GM21717 (cell line): Measurements from ENCODE around the gene CCDC60.

Source experiments
- ATAC-seq: cut with Tn5 transposase; IDR thresholded peaks from one replicate; pipeline ENCODE4 v1.9.1; 2021; ENCODE audit warnings: mild to moderate bottlenecking, moderate library complexity; ENCODE audit not compliant: unreplicated experiment

Gene CCDC60

GRCh38 chr12:119440803-119441360 is 106.4 kb downstream of the CCDC60 start:
- ATAC-seq: no peak

DNA sequence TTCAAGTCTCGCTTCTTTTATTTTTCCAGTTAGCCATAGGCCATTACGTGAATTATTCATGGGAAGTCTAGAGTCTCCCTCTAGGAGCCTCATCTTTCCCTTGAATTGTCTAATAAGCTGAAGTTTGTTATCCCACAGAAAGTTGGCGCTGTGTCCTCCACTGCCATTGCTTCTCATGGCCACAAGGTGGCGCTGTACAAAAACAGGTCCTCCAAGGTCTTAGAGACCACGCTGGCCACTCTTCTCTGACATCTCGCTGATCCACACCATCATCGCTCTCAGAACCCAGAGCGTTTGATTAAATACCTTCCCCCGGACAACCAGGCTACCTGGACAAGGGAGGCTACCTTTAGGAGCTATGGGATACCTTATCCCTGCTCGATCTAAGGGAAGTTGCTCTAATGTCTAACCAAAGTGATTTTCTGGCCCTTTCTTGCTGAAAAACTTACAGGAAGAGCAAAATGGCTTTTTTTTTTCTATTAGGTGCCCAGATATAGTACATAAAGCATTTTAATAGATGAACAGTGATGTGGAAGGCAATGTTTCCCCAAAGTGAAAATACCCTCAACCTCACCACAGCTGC is 110.0 kb downstream of the CCDC60 start:
- no peak for ATAC-seq

- ATAC-seq: no peak
Measured at GRCh38 chr12:119446459-119446858, 111.9 kb downstream of the CCDC60 start.

- no peak for ATAC-seq
Measured at GRCh38 chr12:119447126-119447525, 112.6 kb downstream of the CCDC60 start.

GRCh38 chr12:119447618-119448017 is 113.1 kb downstream of the CCDC60 start:
- no peak for ATAC-seq

GRCh38 chr12:119448611-119449131 is 114.1 kb downstream of the CCDC60 start:
- ATAC-seq: no peak

DNA sequence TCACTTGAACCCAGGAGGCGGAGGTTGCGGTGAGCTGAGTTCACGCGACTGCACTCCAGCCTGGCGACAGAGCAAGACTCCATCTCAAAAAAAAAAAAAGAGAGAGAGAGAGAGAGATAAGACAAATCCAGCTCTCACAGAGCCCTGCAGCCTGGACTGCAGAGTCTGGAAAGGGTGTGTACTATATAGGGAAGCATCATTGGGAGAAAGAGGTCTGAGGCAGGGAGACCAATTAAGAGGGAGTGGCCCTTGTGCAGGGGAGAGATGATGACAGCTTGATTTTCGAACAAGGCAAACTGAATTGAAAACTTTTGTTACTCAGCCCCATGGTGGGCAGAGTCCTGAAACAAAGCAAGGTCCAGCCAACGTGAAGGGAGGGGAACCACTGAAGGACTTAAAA is 116.2 kb downstream of the CCDC60 start:
- ATAC-seq: no peak

DNA sequence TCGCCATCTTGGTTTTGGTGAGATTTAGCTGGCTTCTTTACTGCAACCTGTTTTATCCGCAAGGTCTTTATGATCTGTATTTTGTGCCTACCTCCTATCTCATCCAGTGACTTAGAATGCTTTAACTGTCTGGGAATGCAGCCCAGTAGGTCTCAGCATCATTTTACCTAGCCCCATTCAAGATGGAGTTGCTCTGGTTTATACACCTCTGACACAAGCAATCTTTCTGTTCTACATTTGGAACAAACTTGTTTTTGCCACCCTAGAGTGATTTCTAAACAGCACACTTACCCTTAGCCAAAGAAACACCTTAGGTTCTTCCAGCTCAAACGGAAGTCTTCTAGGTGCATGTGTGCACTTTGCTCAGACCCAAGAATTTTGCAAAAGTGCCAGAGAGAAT is 122.3 kb downstream of the CCDC60 start:
- ATAC-seq: no peak

DNA sequence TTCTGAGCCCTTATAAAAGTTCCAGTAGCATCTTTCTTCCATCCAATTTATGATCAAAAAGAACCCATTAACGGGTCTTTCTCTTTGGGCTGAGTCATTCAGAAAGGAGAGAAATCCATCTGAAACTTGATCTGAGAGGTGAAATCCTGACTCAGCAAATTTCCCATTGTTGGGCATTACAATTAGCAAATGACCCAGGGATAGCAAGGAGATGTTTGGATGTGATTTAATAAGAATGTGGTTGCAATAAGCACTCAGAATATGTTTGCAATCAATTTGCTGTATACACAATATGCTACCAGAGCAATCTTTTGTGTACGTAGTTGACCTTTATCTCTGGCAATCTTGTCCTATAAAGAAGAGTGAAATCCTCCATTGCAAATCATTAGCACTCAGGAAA is 122.7 kb downstream of the CCDC60 start:
- no peak for ATAC-seq

- ATAC-seq: no peak
Measured at GRCh38 chr12:119459481-119459880, 125.0 kb downstream of the CCDC60 start.

GRCh38 chr12:119460876-119461275 is 126.3 kb downstream of the CCDC60 start:
- ATAC-seq: no peak

DNA sequence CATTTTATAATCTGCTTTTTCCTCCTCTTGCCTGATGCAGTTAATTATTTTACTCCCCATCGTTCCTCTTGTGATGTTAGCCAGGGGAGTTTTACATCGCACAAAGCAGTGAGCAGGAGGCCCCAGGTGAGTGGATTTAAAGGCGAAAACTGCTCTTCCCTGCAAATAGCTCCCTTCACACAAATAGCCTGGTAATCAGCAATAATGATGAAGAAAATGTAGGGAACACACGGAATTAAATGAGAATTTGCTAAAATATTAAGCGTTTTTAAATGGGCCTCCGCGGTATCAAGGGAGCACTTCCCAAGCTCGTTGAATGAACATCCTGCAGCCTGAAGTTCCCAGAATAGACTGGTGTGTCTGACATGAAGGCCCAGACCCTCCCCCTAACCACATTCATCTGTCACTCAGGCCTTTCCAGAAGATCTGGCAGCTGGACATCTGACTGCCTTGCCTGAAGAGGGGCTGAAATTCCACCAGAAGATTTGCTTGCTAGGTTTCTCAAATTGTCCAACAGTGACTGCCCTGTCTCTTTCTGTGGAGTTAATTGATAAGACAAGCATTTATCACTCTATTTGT is 127.2 kb downstream of the CCDC60 start:
- no peak for ATAC-seq

DNA sequence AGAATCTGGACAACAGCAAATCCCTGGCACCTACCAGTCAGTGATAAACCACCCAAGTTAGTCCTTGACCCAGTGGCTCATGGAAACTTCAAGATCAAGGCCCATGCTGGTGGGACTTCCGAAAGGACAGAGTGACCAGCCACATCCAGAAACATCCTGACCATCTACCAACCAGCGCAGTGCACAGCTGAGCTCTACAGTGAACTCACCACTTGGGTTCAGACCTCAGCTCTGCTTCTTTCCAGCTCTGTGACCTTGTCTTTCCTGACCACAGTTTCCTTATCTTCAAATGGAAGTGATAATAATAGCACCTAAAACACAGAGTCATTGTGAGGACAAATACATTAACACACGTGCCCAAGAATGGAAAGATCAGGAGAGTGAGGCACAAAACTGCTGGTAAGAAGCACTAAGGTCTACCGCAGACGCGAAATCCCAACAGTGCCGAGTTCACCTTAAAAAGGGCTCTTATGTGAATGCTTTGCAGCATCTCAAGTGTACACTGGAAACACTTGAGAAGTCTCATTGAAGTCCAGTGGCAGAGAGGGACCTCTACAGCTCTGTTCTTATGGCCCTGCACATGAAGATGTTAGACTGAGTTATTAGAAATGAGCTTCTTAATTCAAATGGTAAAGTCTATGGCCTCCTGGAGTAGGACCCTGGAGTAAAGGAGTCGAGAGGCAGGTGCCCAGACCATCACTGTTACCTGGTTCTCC is 128.8 kb downstream of the CCDC60 start:
- no peak for ATAC-seq

DNA sequence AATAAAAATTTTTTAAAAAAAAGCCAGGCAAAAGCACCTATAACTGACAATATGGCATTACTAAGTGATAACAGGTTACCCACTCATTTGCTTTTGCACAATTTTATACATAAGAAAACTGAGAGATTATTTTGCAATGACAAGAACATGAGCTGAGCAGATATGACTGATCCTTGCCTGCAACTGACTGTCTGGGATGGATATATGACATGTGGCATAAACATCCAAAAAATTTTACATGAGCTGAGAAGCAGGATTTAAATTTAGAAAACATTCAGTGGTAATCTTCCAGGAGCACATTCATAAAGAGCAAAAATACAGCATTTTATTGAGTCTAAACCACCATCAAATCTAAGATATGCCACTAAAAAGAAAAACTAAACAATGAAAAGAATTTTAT is 133.8 kb downstream of the CCDC60 start:
- no peak for ATAC-seq

GRCh38 chr12:119475650-119476049 is 141.1 kb downstream of the CCDC60 start:
- ATAC-seq: no peak

DNA sequence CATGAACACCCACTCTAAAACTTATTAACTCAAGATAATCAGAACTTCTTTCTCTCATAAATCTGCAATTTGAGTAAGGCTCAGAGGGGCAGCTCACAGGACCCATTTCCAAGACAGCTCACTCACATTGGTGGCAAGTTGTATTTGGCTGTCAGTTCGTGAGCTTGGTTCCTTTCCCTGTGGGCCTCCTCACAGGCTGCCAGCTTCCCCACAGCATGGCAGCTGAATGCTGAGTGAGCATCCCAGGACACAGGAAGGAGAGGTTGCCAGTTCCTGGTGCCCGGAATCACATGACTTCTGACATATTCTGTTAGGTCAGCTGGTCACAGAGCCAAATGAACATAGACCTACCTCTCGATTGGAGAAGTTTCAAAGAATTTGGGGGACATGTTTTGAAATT is 142.4 kb downstream of the CCDC60 start:
- no peak for ATAC-seq

- no peak for ATAC-seq
Measured at GRCh38 chr12:119479121-119479561, 144.6 kb downstream of the CCDC60 start.

- no peak for ATAC-seq
Measured at GRCh38 chr12:119480551-119480950, 146.0 kb downstream of the CCDC60 start.

DNA sequence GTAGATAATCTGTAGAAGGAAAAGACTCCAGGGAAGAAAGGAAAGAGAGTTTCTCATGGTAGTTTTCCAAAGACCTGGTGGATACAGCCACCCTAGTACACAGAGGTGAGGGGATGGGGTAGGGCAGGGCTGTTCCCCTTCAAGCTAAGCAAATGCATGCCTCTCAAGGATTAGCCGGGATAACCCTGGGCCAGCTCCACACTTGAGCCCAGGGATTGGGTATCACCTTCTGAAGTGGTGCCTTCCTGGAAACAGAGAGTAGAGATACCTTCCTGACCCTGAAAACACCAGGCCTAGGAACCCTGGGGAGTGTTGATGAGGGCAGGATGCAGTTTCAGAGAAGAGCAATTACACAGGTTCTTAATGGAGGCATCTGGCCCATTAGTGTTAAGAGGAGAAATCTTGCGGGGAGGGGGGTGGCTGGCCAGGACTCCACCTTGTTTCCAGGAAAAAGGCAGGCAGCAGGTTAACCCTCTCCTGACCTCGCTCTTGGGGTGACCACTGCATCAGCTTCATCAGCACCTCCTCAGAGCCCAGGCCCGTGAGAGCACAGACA is 152.1 kb downstream of the CCDC60 start:
- no peak for ATAC-seq

DNA sequence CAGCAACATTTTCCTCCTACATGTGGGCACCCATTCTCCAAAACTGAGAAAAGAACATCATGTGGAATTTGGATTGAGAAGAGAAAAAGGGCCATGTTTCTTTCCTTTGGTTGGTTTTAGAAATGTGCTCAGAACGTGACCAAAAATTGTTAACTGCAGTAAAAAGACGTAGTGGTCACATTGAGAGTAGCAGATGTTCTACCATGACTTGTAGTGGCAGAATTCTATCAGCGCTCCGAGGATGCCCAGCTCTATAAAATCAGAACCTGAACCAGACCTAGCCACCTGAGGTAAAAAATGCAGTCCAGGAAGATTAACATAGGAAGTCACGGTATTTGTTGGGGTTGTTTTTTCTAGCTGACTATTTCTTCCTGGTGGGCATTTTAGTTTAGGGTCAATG is 157.3 kb downstream of the CCDC60 start:
- ATAC-seq: no peak

DNA sequence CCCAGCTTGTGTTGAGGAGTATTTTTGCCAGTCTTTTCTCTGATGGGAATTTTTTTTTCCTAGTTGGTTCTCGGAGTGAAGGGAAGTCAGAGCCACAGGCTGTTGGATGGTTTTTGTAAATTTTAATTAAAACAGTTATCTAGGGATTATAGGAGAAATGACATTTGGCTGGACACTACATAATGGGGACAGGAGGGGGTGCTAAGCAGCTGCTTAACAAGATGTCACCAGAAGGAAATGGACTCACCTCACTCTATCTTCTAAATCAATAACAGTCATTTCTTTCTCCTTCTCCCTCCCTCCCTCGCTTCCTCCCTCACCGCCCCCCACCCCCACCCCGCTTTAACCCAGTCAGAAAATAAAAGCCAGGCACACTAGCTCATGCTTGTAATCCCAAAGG is 165.7 kb downstream of the CCDC60 start:
- ATAC-seq: no peak

GRCh38 chr12:119501052-119501451 is 166.5 kb downstream of the CCDC60 start:
- no peak for ATAC-seq
